ENCODE measurements around the gene DRAP1.

The DRAP1 gene

GRCh38 chr11:65965986-65966762 lies 46.9 kb downstream of the DRAP1 start:
- no peak for DNase-seq

- DNase-seq: no peak
Observed at GRCh38 chr11:65967329-65967934, 48.2 kb downstream of the DRAP1 start.

GRCh38 chr11:65968600-65969482 lies 49.6 kb downstream of the DRAP1 start:
- DNase-seq: no peak

All from activated gamma-delta T cell (primary cell).